GM12878 (cell line): ENCODE results near the gene NLGN1. TPM values are rescaled to one million over a fixed set of nuclear protein-coding genes. Genes with fewer than 3 reads are reported as not detected.

ENCODE experiments used
- ATAC-seq: fragments of 200-7000 bp; cut with Tn5 transposase; 3 replicates; pipeline ENCODE4 v1.9.1; 2020; ENCODE audit warnings: mild to moderate bottlenecking, moderate library complexity
- BruUV-seq: library from RNA; stranded (reverse); fragments of 400-500 nt; replicated peaks from 2 replicates; lab custom pipeline; 2021; lab: Mats Ljungman, UMichigan
- CTCF ChIA-PET: fragments of 300-600 bp; sonication (Branson Sonifier 250); formaldehyde crosslinking; extraction: SDS; loops from one replicate; lab custom pipeline; 2021; ENCODE audit warnings: inconsistent platforms; lab: Yijun Ruan, JAX
- POLR2A ChIA-PET: fragments of 350-600 bp; formaldehyde crosslinking; extraction: SDS; loops from one replicate; lab custom pipeline; 2021; ENCODE audit warnings: inconsistent platforms; lab: Charles Lee
- RAD21 ChIA-PET: fragments of 300-600 bp; sonication (Branson Sonifier 250); formaldehyde crosslinking; loops from one replicate; lab custom pipeline; 2023; ENCODE audit warnings: antibody characterized with exemption; ENCODE audit not compliant: unreplicated experiment; lab: Charles Lee
- SMC1A ChIA-PET: fragments of 300-600 bp; sonication (Branson Sonifier 250); formaldehyde crosslinking; loops from one replicate; lab custom pipeline; 2023; ENCODE audit not compliant: unreplicated experiment, uncharacterized antibody; lab: Charles Lee
- DNase-seq: peaks from one replicate; pipeline ENCODE4 v3.0.0-alpha.2; 2011; ENCODE audit warnings: low read depth, low spot score
- FAIRE-seq: peaks from 3 replicates; lab custom pipeline; 2011; peaks lifted over from hg19 to GRCh38; lab: Jason Lieb, UNC
- H2AFZ ChIP-seq: 2 replicates; pipeline ENCODE4 v1.6.0; 2011; ENCODE audit warnings: low read depth, low read length, control low read depth; ENCODE audit not compliant: control insufficient read depth
- H3K27ac ChIP-seq: 2 replicates; pipeline ENCODE4 v1.5.1; 2011; ENCODE audit warnings: control low read depth; ENCODE audit not compliant: control insufficient read depth, insufficient read depth
- H3K27me3 ChIP-seq, 2 experiments: replicated peaks in 1 of 2; 2 replicates each; pipeline versions ENCODE4 v1.6.0 to v1.6.1; 2011; ENCODE audit warnings: low read length in 1 of 2; ENCODE audit not compliant: control insufficient read depth in 2 of 2, insufficient read depth in 2 of 2
- H3K36me3 ChIP-seq, 2 experiments: 2 replicates each; pipeline ENCODE4 v1.5.1; 2011; ENCODE audit warnings: low read length in 1 of 2; ENCODE audit not compliant: control insufficient read depth in 2 of 2, insufficient read depth in 2 of 2
- H3K4me1 ChIP-seq: 2 replicates; pipeline ENCODE4 v1.6.1; 2011; ENCODE audit warnings: mild to moderate bottlenecking, low read length, moderate library complexity, mixed read lengths; ENCODE audit not compliant: control insufficient read depth, insufficient read depth
- H3K4me2 ChIP-seq: 2 replicates; pipeline ENCODE4 v1.6.0; 2011; ENCODE audit warnings: control low read depth; ENCODE audit not compliant: control insufficient read depth, insufficient read depth
- H3K4me3 ChIP-seq: fragments of 200-600 bp; sonication (generic); 2 replicates; pipeline ENCODE4 v1.5.1; 2016
- H3K79me2 ChIP-seq: 2 replicates; pipeline ENCODE4 v1.6.0; 2011; ENCODE audit warnings: low read length; ENCODE audit not compliant: control insufficient read depth, insufficient read depth
- H3K9ac ChIP-seq: 2 replicates; pipeline ENCODE4 v1.8.0; 2011; ENCODE audit warnings: low read length, control low read depth, mixed read lengths; ENCODE audit not compliant: control insufficient read depth, insufficient read depth
- H3K9me3 ChIP-seq: replicated peaks from 3 replicates; pipeline ENCODE4 v1.5.1; 2011; ENCODE audit warnings: mild to moderate bottlenecking, low read length; ENCODE audit not compliant: control insufficient read depth, insufficient read depth
- H4K20me1 ChIP-seq: 2 replicates; pipeline ENCODE4 v1.6.0; 2011; ENCODE audit not compliant: control insufficient read depth, insufficient read depth
- EGR1 ChIP-seq, 2 experiments: IDR thresholded peaks; 1 replicate in 1 of 2; 2 replicates in 1 of 2; pipeline ENCODE4 v1.6.1; 2011 to 2012; ENCODE audit warnings: low read depth in 2 of 2, low read length in 2 of 2, borderline replicate concordance in 1 of 2, mild to moderate bottlenecking in 1 of 2, moderate library complexity in 1 of 2
- ETV6 ChIP-seq, 2 experiments: fragments of 450-650 bp in 1 of 2; IDR thresholded peaks in 1 of 2; conservative IDR thresholded peaks in 1 of 2; 2 replicates each; pipeline ENCODE4 v1.6.1; 2014; ENCODE audit warnings: antibody characterized with exemption in 1 of 2, borderline replicate concordance in 1 of 2, low read depth in 1 of 2, mild to moderate bottlenecking in 1 of 2, moderate library complexity in 1 of 2
- IRF3 ChIP-seq: fragments of 450-650 bp; IDR thresholded peaks from 2 replicates; pipeline ENCODE4 v1.6.1; 2014; ENCODE audit warnings: mild to moderate bottlenecking
- NBN ChIP-seq: fragments of 450-650 bp; IDR thresholded peaks from 2 replicates; pipeline ENCODE4 v1.6.1; 2016
- SIX5 ChIP-seq: IDR thresholded peaks from 2 replicates; pipeline ENCODE4 v1.6.1; 2011; ENCODE audit warnings: mild to moderate bottlenecking, low read depth, low read length, moderate library complexity; ENCODE audit not compliant: severe bottlenecking
- YBX1 ChIP-seq: fragments of 450-650 bp; IDR thresholded peaks from 2 replicates; pipeline ENCODE4 v1.6.1; 2016; ENCODE audit warnings: antibody characterized with exemption
- ZNF384 ChIP-seq: IDR thresholded peaks from 2 replicates; pipeline ENCODE4 v1.6.1; 2012; ENCODE audit warnings: low read depth, mild to moderate bottlenecking, low read length, improper control_type of control experiment, borderline replicate concordance
- WGBS: methylation state at CpG from one replicate; pipeline ENCODE4 v1.1.6; 2016; ENCODE audit warnings: low lambda C conversion rate; ENCODE audit not compliant: insufficient replicate concordance, insufficient coverage; ENCODE audit errors: missing lambda C conversion rate; 5-methylcytosine and 5-hydroxymethylcytosine counted together
- in situ Hi-C: fragments of 300-500 bp; cut with MboI; formaldehyde crosslinking; loops from 9 replicates; pipeline ENCODE4 v1.14.3; 2018; ENCODE audit warnings: mixed read lengths
- intact Hi-C: fragments of 100-400 bp; cut with micrococcal nuclease; formaldehyde crosslinking; loops from one replicate; pipeline ENCODE4 v1.14.2; 2022; ENCODE audit not compliant: unreplicated experiment
- polyA plus RNA-seq, 11 experiments: library from polyadenylated mRNA; depleted of rRNA in 4 of 11; unstranded in 6 of 11; stranded (reverse) in 5 of 11; fragments of >200 nt; fragmentation: Nextera tagmentation in 4 of 11; fragmentation: Illumina TruSeq in 1 of 11; extraction: Ambion mirVana in 4 of 11; extraction: Trizol in 1 of 11; gene quantifications; 1 replicate in 1 of 11; 2 replicates in 10 of 11; pipeline versions ENCODE4 v1.2.1 to v1.2.3, GENCODE V29; 2011 to 2016; ENCODE audit warnings: inconsistent platforms in 2 of 11, missing spikeins in 2 of 11, low read depth in 1 of 11
- total RNA-seq, 4 experiments: library from RNA; depleted of rRNA in 3 of 4; stranded (reverse); fragments of >200 nt in 3 of 4; fragmentation: Illumina TruSeq in 1 of 4; extraction: Trizol in 1 of 4; gene quantifications; 2 replicates each; pipeline versions ENCODE4 v1.2.1 to v1.2.3, GENCODE V29; 2013 to 2021

Gene NLGN1
- total and polyA plus RNA-seq, 10 of the 15 experiments (the other 5 are each of a cell fraction or from before 2014, with no cell fraction given), result not detected

- TF ChIP-seq ZNF384 (no peak), ETV6 (conservative IDR thresholded peaks at IDR 0.05 in 1 of 2, IDR thresholded peaks at IDR 0.05 in 1 of 2; ENCODE audit: borderline replicate concordance in 1 of 2, low read depth in 1 of 2) (no peak)
Measured at GRCh38 chr3:174242311-174243041, 844.9 kb downstream of the NLGN1 start (continued).

GRCh38 chr3:174243171-174243570, 845.6 kb downstream of the NLGN1 start:
- WGBS, result 21% methylated on average over 2 of the region's 2 CpGs
- in situ Hi-C loops (no loop called here), intact Hi-C loops (no loop called here)
- ChIA-PET CTCF (interaction anchor here (0.7 to 1.7 kb wide), 2 partner anchors 10 to 16 kb away, joined by 3 to 5 read pairs; no protein-coding TSS in a partner anchor), POLR2A (no interaction called here), RAD21 (no interaction called here)
- ATAC-seq (no peak), DNase-seq (no peak), FAIRE-seq (no peak)
- Histone ChIP-seq H3K27ac (no peak overlapping the region), H2AFZ (no peak overlapping the region), H3K4me3 (no peak overlapping the region), H3K27me3 (no peaks in the 10 kb centered on the region), H3K36me3 (no peaks in the 10 kb centered on the region), H3K9ac (no peak overlapping the region), H3K4me1 (no peaks in the 10 kb centered on the region), H3K4me2 (no peak overlapping the region)
- BruUV-seq, result no TSS peak
- TF ChIP-seq EGR1 (IDR thresholded peaks at IDR 0.05; ENCODE audit: borderline replicate concordance in 1 of 2, low read depth in 2 of 2, low read length in 2 of 2) (no peak), SIX5 (no peak), YBX1 (no peak), NBN (no peak), IRF3 (no peak)
- TF ChIP-seq, all 136 proteins: peak for 0
- SMC1A ChIA-PET, result no interaction called here
- H3K9me3 ChIP-seq, result no peaks in the 10 kb centered on the region; the same call in 2 of the 3 replicates
- H4K20me1 ChIP-seq, result no peaks in the 10 kb centered on the region
- H3K79me2 ChIP-seq, result no peaks in the 10 kb centered on the region
